Endothelial cell (in vitro differentiated cells): Measurements from ENCODE around the gene CUBN. TPM values are rescaled to one million over a fixed set of nuclear protein-coding genes. Genes with fewer than 3 reads are reported as not detected.

Experiments used
- DNase-seq: peaks from one replicate; pipeline ENCODE4 v3.0.0; 2021; ENCODE audit warnings: low spot score
- H3K27ac Mint-ChIP-seq: one replicate; pipeline ENCODE4 v1.8.0; 2021; ENCODE audit warnings: mixed read lengths, inconsistent platforms; ENCODE audit not compliant: unreplicated experiment
- H3K27me3 Mint-ChIP-seq: one replicate; pipeline ENCODE4 v1.8.0; 2021; ENCODE audit warnings: mild to moderate bottlenecking, moderate library complexity, mixed read lengths, inconsistent platforms; ENCODE audit not compliant: unreplicated experiment
- H3K36me3 Mint-ChIP-seq: one replicate; pipeline ENCODE4 v1.8.0; 2021; ENCODE audit warnings: mild to moderate bottlenecking, low read depth, mixed read lengths, inconsistent platforms; ENCODE audit not compliant: unreplicated experiment
- H3K4me1 Mint-ChIP-seq: one replicate; pipeline ENCODE4 v1.8.0; 2021; ENCODE audit warnings: mild to moderate bottlenecking, mixed read lengths, inconsistent platforms; ENCODE audit not compliant: unreplicated experiment
- H3K4me3 Mint-ChIP-seq: one replicate; pipeline ENCODE4 v1.8.0; 2021; ENCODE audit warnings: mild to moderate bottlenecking, mixed read lengths, inconsistent platforms; ENCODE audit not compliant: unreplicated experiment
- H3K9me3 Mint-ChIP-seq: one replicate; pipeline ENCODE4 v1.8.0; 2021; ENCODE audit warnings: mixed read lengths, inconsistent platforms; ENCODE audit not compliant: unreplicated experiment
- CTCF ChIP-seq: fragments of 200-600 bp; sonication (generic); IDR thresholded peaks from one replicate; pipeline ENCODE4 v1.5.0; 2021; ENCODE audit warnings: antibody characterized with exemption; ENCODE audit not compliant: unreplicated experiment
- total RNA-seq: library from RNA; stranded (reverse); fragmentation: NEBNext Ultra II Directional; extraction: Animal tissue kit (Norgen Biotek cat#: 25700); gene quantifications from one replicate; pipeline ENCODE4 v1.2.1, GENCODE V29; 2021; ENCODE audit not compliant: unreplicated experiment

Gene CUBN
- total RNA-seq, 1 donor from 2014 or later: 8.8 TPM

GRCh38 chr10:17153321-17153720, 23.7 kb upstream of the CUBN start:
- peaks cover 1% of the 10 kb centered on the region for H3K4me1 Mint-ChIP-seq
- no peak overlapping the region for H3K4me3 Mint-ChIP-seq
- no peak overlapping the region for H3K27ac Mint-ChIP-seq
- no peaks in the 10 kb centered on the region for H3K36me3 Mint-ChIP-seq
- DNase-seq: no peak
- TF ChIP-seq CTCF: no peak
- H3K9me3 Mint-ChIP-seq: no peaks in the 10 kb centered on the region
- H3K27me3 Mint-ChIP-seq: no peaks in the 10 kb centered on the region

GRCh38 chr10:17151716-17152115, 22.1 kb upstream of the CUBN start:
- Mint-ChIP-seq H3K9me3 (no peaks in the 10 kb centered on the region), H3K27ac (no peak overlapping the region), H3K27me3 (no peaks in the 10 kb centered on the region), H3K4me1 (peaks cover 4% of the 10 kb centered on the region), H3K36me3 (no peaks in the 10 kb centered on the region), H3K4me3 (no peak overlapping the region)
- no peak for DNase-seq
- no peak for TF ChIP-seq CTCF

- no peak for TF ChIP-seq CTCF
- Mint-ChIP-seq H3K27ac (no peak overlapping the region), H3K36me3 (no peaks in the 10 kb centered on the region), H3K4me3 (no peak overlapping the region), H3K4me1 (peaks cover 4% of the 10 kb centered on the region), H3K9me3 (no peaks in the 10 kb centered on the region), H3K27me3 (no peaks in the 10 kb centered on the region)
- DNase-seq: no peak
Observed at GRCh38 chr10:17147884-17148489, 18.4 kb upstream of the CUBN start.

- H3K9me3 Mint-ChIP-seq: no peaks in the 10 kb centered on the region
- no peak overlapping the region for H3K27ac Mint-ChIP-seq
- no peak for TF ChIP-seq CTCF
- no peaks in the 10 kb centered on the region for H3K36me3 Mint-ChIP-seq
- H3K27me3 Mint-ChIP-seq: no peaks in the 10 kb centered on the region
- H3K4me3 Mint-ChIP-seq: no peak overlapping the region
- peaks cover 4% of the 10 kb centered on the region for H3K4me1 Mint-ChIP-seq
- DNase-seq: no peak
Observed at GRCh38 chr10:17146892-17147291, 17.3 kb upstream of the CUBN start.

GRCh38 chr10:17145239-17145638, 15.6 kb upstream of the CUBN start:
- DNase-seq: no peak
- H3K27me3 Mint-ChIP-seq: no peaks in the 10 kb centered on the region
- H3K4me1 Mint-ChIP-seq: peaks cover 4% of the 10 kb centered on the region
- no peaks in the 10 kb centered on the region for H3K9me3 Mint-ChIP-seq
- H3K4me3 Mint-ChIP-seq: no peak overlapping the region
- H3K36me3 Mint-ChIP-seq: no peaks in the 10 kb centered on the region
- no peak overlapping the region for H3K27ac Mint-ChIP-seq
- TF ChIP-seq CTCF: no peak
